ENCODE results near the gene GPR161.

The GPR161 gene

GRCh38 chr1:168110896-168111545, 25.7 kb downstream of the GPR161 start:
- peak; percentile 9 for DNase-seq (ENCODE audit: low spot score)
- H3K27ac ChIP-seq: no peak overlapping the region
- no peak for TF ChIP-seq CTCF (IDR thresholded peaks at IDR 0.05)
- no peak overlapping the region for H3K4me3 ChIP-seq

- Histone ChIP-seq H3K27ac (no peak overlapping the region), H3K4me3 (no peak overlapping the region)
- peak; percentile 28 for DNase-seq (ENCODE audit: low spot score)
- no peak for TF ChIP-seq CTCF (IDR thresholded peaks at IDR 0.05)
Measured at GRCh38 chr1:168106274-168106673, 30.5 kb downstream of the GPR161 start.

GRCh38 chr1:168105846-168106245, 30.9 kb downstream of the GPR161 start:
- Histone ChIP-seq H3K4me3 (no peak overlapping the region), H3K27ac (no peak overlapping the region)
- DNase-seq (ENCODE audit: low spot score): peak; percentile 41
- no peak for TF ChIP-seq CTCF (IDR thresholded peaks at IDR 0.05)

- H3K27ac ChIP-seq: no peak overlapping the region
- no peak overlapping the region for H3K4me3 ChIP-seq
- peak; percentile 49 for DNase-seq (ENCODE audit: low spot score)
- no peak for TF ChIP-seq CTCF (IDR thresholded peaks at IDR 0.05)
Measured at GRCh38 chr1:168104535-168104934, 32.2 kb downstream of the GPR161 start.

GRCh38 chr1:168102487-168102886, 34.2 kb downstream of the GPR161 start:
- DNase-seq (ENCODE audit: low spot score): no peak
- no peak for TF ChIP-seq CTCF (IDR thresholded peaks at IDR 0.05)

GRCh38 chr1:168101336-168101735, 35.4 kb downstream of the GPR161 start:
- no peak overlapping the region for H3K4me3 ChIP-seq
- DNase-seq (ENCODE audit: low spot score): peak; percentile 26
- H3K27ac ChIP-seq: no peak overlapping the region
- TF ChIP-seq CTCF (IDR thresholded peaks at IDR 0.05): no peak

More at GRCh38 chr1:168102487-168102886, 34.2 kb downstream of the GPR161 start:
- Histone ChIP-seq H3K27ac (no peak overlapping the region), H3K4me3 (no peak overlapping the region)

GRCh38 chr1:168100315-168101002, 36.3 kb downstream of the GPR161 start:
- Histone ChIP-seq H3K4me3 (no peak overlapping the region), H3K27ac (no peak overlapping the region)
- no peak for TF ChIP-seq CTCF (IDR thresholded peaks at IDR 0.05)
- DNase-seq (ENCODE audit: low spot score): peak; percentile 26
